SJSA1 (cell line): ENCODE results near the gene ZC3H12A. TPM values are rescaled to one million over a fixed set of nuclear protein-coding genes. Genes with fewer than 3 reads are reported as not detected.

Source experiments
- DNase-seq, 2 experiments: peaks; one replicate each; pipeline ENCODE4 v3.0.0-alpha.2; 2015 to 2020; ENCODE audit warnings: low spot score in 2 of 2, low read depth in 1 of 2
- H3K27ac ChIP-seq: fragments of 250-450 bp; sonication (Bioruptor Pico); 2 replicates; pipeline ENCODE4 v1.5.1; 2020; ENCODE audit warnings: mild to moderate bottlenecking, moderate library complexity
- H3K27me3 ChIP-seq: fragments of 250-450 bp; sonication (Bioruptor Pico); replicated peaks from 2 replicates; pipeline ENCODE4 v1.5.1; 2020; ENCODE audit warnings: mild to moderate bottlenecking, moderate library complexity
- H3K36me3 ChIP-seq: fragments of 250-450 bp; sonication (Bioruptor Pico); 2 replicates; pipeline ENCODE4 v1.5.1; 2020; ENCODE audit warnings: mild to moderate bottlenecking
- H3K4me1 ChIP-seq: fragments of 250-450 bp; sonication (Bioruptor Pico); replicated peaks from 2 replicates; pipeline ENCODE4 v1.6.1; 2021; ENCODE audit warnings: mild to moderate bottlenecking
- H3K4me3 ChIP-seq: fragments of 250-450 bp; sonication (Bioruptor Pico); 2 replicates; pipeline ENCODE4 v1.5.1; 2020; ENCODE audit warnings: mild to moderate bottlenecking
- H3K9me3 ChIP-seq: fragments of 250-450 bp; sonication (Bioruptor Pico); replicated peaks from 2 replicates; pipeline ENCODE4 v1.5.1; 2020; ENCODE audit warnings: mild to moderate bottlenecking
- total RNA-seq: library from RNA; depleted of rRNA; stranded (reverse); fragments of >200 nt; shearing (Covaris generic); gene quantifications from 2 replicates; pipeline ENCODE4 v1.2.3, GENCODE V29; 2014

The ZC3H12A gene
- total RNA-seq, 1 experiment from 2014 or later: 7.1 TPM

- no peak for DNase-seq
- no peaks in the 10 kb centered on the region for H3K9me3 ChIP-seq
- H3K36me3 ChIP-seq: no peaks in the 10 kb centered on the region
- no peaks in the 10 kb centered on the region for H3K4me1 ChIP-seq
- no peak overlapping the region for H3K27ac ChIP-seq
- no peak overlapping the region for H3K4me3 ChIP-seq
- H3K27me3 ChIP-seq: peaks cover 6% of the 10 kb centered on the region; the same call in 1 of the 2 replicates
Measured at GRCh38 chr1:37442139-37442538, 32.2 kb upstream of the ZC3H12A start.

- H3K4me3 ChIP-seq: no peak overlapping the region
- H3K9me3 ChIP-seq: no peaks in the 10 kb centered on the region
- no peak for DNase-seq
- no peaks in the 10 kb centered on the region for H3K36me3 ChIP-seq
- no peak overlapping the region for H3K27ac ChIP-seq
- H3K27me3 ChIP-seq: peaks cover 6% of the 10 kb centered on the region; the same call in 1 of the 2 replicates
- no peaks in the 10 kb centered on the region for H3K4me1 ChIP-seq
Measured at GRCh38 chr1:37442644-37443043, 31.7 kb upstream of the ZC3H12A start.

GRCh38 chr1:37446874-37447273 lies 27.5 kb upstream of the ZC3H12A start:
- no peaks in the 10 kb centered on the region for H3K9me3 ChIP-seq
- no peak overlapping the region for H3K27ac ChIP-seq
- H3K4me1 ChIP-seq: no peaks in the 10 kb centered on the region
- H3K27me3 ChIP-seq: peaks cover 6% of the 10 kb centered on the region; the same call in 1 of the 2 replicates
- no peak for DNase-seq
- no peaks in the 10 kb centered on the region for H3K36me3 ChIP-seq
- H3K4me3 ChIP-seq: no peak overlapping the region

- DNase-seq: no peak
- H3K4me3 ChIP-seq: no peak overlapping the region
- H3K4me1 ChIP-seq: no peaks in the 10 kb centered on the region
- H3K27me3 ChIP-seq: peaks cover 6% of the 10 kb centered on the region; the same call in 1 of the 2 replicates
- H3K27ac ChIP-seq: no peak overlapping the region
- no peaks in the 10 kb centered on the region for H3K36me3 ChIP-seq
- no peaks in the 10 kb centered on the region for H3K9me3 ChIP-seq
Measured at GRCh38 chr1:37448185-37448584, 26.2 kb upstream of the ZC3H12A start.

- Histone ChIP-seq H3K27ac (no peak overlapping the region), H3K36me3 (no peaks in the 10 kb centered on the region), H3K9me3 (no peaks in the 10 kb centered on the region), H3K4me1 (no peaks in the 10 kb centered on the region), H3K4me3 (no peak overlapping the region), H3K27me3 (0 out of 2 replicates have a peak, but pooled peaks cover 6% of the 10 kb centered on the region)
- DNase-seq: no peak
Measured at GRCh38 chr1:37448691-37449417, 25.5 kb upstream of the ZC3H12A start.

GRCh38 chr1:37449936-37450335 lies 24.4 kb upstream of the ZC3H12A start:
- Histone ChIP-seq H3K27me3 (0 out of 2 replicates have a peak, but pooled peaks cover 3% of the 10 kb centered on the region), H3K36me3 (no peaks in the 10 kb centered on the region), H3K4me1 (peaks cover under 1% of the 10 kb centered on the region), H3K27ac (no peak overlapping the region), H3K9me3 (no peaks in the 10 kb centered on the region), H3K4me3 (no peak overlapping the region)
- DNase-seq: no peak

GRCh38 chr1:37452416-37452815 lies 22.0 kb upstream of the ZC3H12A start:
- Histone ChIP-seq H3K27me3 (no peaks in the 10 kb centered on the region), H3K27ac (no peak overlapping the region), H3K4me3 (no peak overlapping the region), H3K4me1 (peaks cover 5% of the 10 kb centered on the region), H3K36me3 (no peaks in the 10 kb centered on the region), H3K9me3 (no peaks in the 10 kb centered on the region)
- no peak for DNase-seq

- Histone ChIP-seq H3K36me3 (no peaks in the 10 kb centered on the region), H3K27ac (no peak overlapping the region)
Measured at GRCh38 chr1:37453647-37454046, 20.7 kb upstream of the ZC3H12A start.

GRCh38 chr1:37455516-37455915 lies 18.9 kb upstream of the ZC3H12A start:
- H3K27me3 ChIP-seq: no peaks in the 10 kb centered on the region
- H3K9me3 ChIP-seq: no peaks in the 10 kb centered on the region
- H3K36me3 ChIP-seq: no peaks in the 10 kb centered on the region
- peaks cover 5% of the 10 kb centered on the region for H3K4me1 ChIP-seq
- no peak overlapping the region for H3K4me3 ChIP-seq
- H3K27ac ChIP-seq: no peak overlapping the region
- DNase-seq: no peak

More at GRCh38 chr1:37453647-37454046, 20.7 kb upstream of the ZC3H12A start:
- Histone ChIP-seq H3K4me3 (no peak overlapping the region), H3K9me3 (no peaks in the 10 kb centered on the region), H3K4me1 (peaks cover 5% of the 10 kb centered on the region), H3K27me3 (no peaks in the 10 kb centered on the region)
- no peak for DNase-seq

- Histone ChIP-seq H3K36me3 (no peaks in the 10 kb centered on the region), H3K4me1 (peaks cover 5% of the 10 kb centered on the region), H3K4me3 (no peak overlapping the region), H3K9me3 (no peaks in the 10 kb centered on the region), H3K27ac (no peak overlapping the region), H3K27me3 (no peaks in the 10 kb centered on the region)
- DNase-seq: no peak
Measured at GRCh38 chr1:37456614-37457013, 17.8 kb upstream of the ZC3H12A start.

GRCh38 chr1:37458551-37458950 lies 15.8 kb upstream of the ZC3H12A start:
- Histone ChIP-seq H3K9me3 (no peaks in the 10 kb centered on the region), H3K4me3 (no peak overlapping the region), H3K36me3 (no peaks in the 10 kb centered on the region; the same call in 1 of the 2 replicates), H3K27me3 (no peaks in the 10 kb centered on the region), H3K27ac (no peak overlapping the region), H3K4me1 (peaks cover 5% of the 10 kb centered on the region)
- DNase-seq: no peak

GRCh38 chr1:37461698-37462436 lies 12.5 kb upstream of the ZC3H12A start:
- H3K36me3 ChIP-seq: no peaks in the 10 kb centered on the region; the same call in 1 of the 2 replicates
- no peaks in the 10 kb centered on the region for H3K9me3 ChIP-seq
- DNase-seq: no peak
- H3K4me3 ChIP-seq: no peak overlapping the region
- H3K4me1 ChIP-seq: no peaks in the 10 kb centered on the region
- no peak overlapping the region for H3K27ac ChIP-seq
- no peaks in the 10 kb centered on the region for H3K27me3 ChIP-seq

GRCh38 chr1:37464443-37464842 lies 9.9 kb upstream of the ZC3H12A start:
- Histone ChIP-seq H3K36me3 (no peaks in the 10 kb centered on the region; the same call in 1 of the 2 replicates), H3K4me1 (no peaks in the 10 kb centered on the region), H3K27me3 (no peaks in the 10 kb centered on the region), H3K4me3 (no peak overlapping the region), H3K27ac (no peak overlapping the region), H3K9me3 (no peaks in the 10 kb centered on the region)
- no peak for DNase-seq
